Measurements from ENCODE around the gene ALK. TPM values are rescaled to one million over a fixed set of nuclear protein-coding genes. Genes with fewer than 3 reads are reported as not detected.
A peak's percentile ranks its signal among the peaks of the same experiment; 100 is the strongest.

Gene ALK
- total and polyA plus RNA-seq, 2 experiments from 2014 or later, result 0.35 TPM; not detected in 1

DNA sequence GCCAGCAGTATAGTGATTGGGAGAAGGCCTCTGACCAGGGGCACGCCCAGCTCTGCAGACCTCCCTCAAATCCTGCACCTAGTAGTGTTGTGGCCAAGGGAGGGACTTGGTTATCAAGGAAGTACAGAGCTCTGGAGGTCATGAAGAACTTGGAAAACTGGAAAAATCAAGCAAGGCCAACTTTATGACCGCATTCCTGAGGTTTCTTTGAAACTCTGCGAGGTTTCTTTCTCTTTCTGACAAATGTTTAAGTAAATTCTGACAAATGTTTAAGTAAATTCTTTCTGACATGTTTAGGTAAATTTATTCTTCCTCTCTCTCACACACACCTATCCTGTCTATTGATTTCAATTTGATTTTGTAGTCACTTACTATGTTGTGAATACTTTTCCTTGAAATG, 775.2 kb downstream of the ALK start:
- H3K4me1 ChIP-seq (ENCODE audit: insufficient read depth), result no peaks in the 10 kb centered on the region
- Mint-ChIP-seq H3K4me1 (no peaks in the 10 kb centered on the region), H3K36me3 (ENCODE audit: low read depth) (no peaks in the 10 kb centered on the region), H3K9me3 (no peaks in the 10 kb centered on the region), H3K27ac (no peak overlapping the region), H3K27me3 (ENCODE audit: insufficient read depth, low read depth, poor library complexity) (no peaks in the 10 kb centered on the region), H3K4me3 (no peak overlapping the region)
- ATAC-seq (no peak), DNase-seq (ENCODE audit: low spot score) (no peak)
- H3K9me2 ChIP-seq (ENCODE audit: insufficient read depth), result 0 out of 2 replicates have a peak, but pooled peaks cover 4% of the 10 kb centered on the region
- H3K4me3 ChIP-seq, result no peak overlapping the region
- H3K36me3 ChIP-seq (ENCODE audit: insufficient read depth), result no peaks in the 10 kb centered on the region
- peak overlapping the region; percentile 59; the same call in 1 of the 2 replicates for H2AFZ ChIP-seq
- H3K27me3 ChIP-seq (ENCODE audit: insufficient read depth), result no peaks in the 10 kb centered on the region
- no peaks in the 10 kb centered on the region for H3F3A ChIP-seq (replicated peaks; ENCODE audit: low read depth)
- H4K20me1 ChIP-seq (replicated peaks; ENCODE audit: insufficient read depth), result no peaks in the 10 kb centered on the region
- H3K27ac ChIP-seq (ENCODE audit: low read depth), result no peak overlapping the region
- no peaks in the 10 kb centered on the region for H3K79me2 ChIP-seq (replicated peaks; ENCODE audit: insufficient read depth)
- TF ChIP-seq, protein P1, sequence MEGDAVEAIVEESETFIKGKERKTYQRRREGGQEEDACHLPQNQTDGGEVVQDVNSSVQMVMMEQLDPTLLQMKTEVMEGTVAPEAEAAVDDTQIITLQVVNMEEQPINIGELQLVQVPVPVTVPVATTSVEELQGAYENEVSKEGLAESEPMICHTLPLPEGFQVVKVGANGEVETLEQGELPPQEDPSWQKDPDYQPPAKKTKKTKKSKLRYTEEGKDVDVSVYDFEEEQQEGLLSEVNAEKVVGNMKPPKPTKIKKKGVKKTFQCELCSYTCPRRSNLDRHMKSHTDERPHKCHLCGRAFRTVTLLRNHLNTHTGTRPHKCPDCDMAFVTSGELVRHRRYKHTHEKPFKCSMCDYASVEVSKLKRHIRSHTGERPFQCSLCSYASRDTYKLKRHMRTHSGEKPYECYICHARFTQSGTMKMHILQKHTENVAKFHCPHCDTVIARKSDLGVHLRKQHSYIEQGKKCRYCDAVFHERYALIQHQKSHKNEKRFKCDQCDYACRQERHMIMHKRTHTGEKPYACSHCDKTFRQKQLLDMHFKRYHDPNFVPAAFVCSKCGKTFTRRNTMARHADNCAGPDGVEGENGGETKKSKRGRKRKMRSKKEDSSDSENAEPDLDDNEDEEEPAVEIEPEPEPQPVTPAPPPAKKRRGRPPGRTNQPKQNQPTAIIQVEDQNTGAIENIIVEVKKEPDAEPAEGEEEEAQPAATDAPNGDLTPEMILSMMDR (conservative IDR thresholded peaks at IDR 0.05; ENCODE audit: low read depth in 2 of 2), result no peak
- no peak for TF ChIP-seq NANOG (IDR thresholded peaks at IDR 0.05; ENCODE audit: borderline replicate concordance)
- TF ChIP-seq, protein P2, sequence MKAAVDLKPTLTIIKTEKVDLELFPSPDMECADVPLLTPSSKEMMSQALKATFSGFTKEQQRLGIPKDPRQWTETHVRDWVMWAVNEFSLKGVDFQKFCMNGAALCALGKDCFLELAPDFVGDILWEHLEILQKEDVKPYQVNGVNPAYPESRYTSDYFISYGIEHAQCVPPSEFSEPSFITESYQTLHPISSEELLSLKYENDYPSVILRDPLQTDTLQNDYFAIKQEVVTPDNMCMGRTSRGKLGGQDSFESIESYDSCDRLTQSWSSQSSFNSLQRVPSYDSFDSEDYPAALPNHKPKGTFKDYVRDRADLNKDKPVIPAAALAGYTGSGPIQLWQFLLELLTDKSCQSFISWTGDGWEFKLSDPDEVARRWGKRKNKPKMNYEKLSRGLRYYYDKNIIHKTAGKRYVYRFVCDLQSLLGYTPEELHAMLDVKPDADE (IDR thresholded peaks at IDR 0.05), result no peak
- TF ChIP-seq EZH2 (IDR thresholded peaks at IDR 0.05; ENCODE audit: low read depth, unreplicated experiment), result no peak
- TF ChIP-seq JUNB (IDR thresholded peaks at IDR 0.05; ENCODE audit: unreplicated experiment), result no peak
- TF ChIP-seq, protein P3, sequence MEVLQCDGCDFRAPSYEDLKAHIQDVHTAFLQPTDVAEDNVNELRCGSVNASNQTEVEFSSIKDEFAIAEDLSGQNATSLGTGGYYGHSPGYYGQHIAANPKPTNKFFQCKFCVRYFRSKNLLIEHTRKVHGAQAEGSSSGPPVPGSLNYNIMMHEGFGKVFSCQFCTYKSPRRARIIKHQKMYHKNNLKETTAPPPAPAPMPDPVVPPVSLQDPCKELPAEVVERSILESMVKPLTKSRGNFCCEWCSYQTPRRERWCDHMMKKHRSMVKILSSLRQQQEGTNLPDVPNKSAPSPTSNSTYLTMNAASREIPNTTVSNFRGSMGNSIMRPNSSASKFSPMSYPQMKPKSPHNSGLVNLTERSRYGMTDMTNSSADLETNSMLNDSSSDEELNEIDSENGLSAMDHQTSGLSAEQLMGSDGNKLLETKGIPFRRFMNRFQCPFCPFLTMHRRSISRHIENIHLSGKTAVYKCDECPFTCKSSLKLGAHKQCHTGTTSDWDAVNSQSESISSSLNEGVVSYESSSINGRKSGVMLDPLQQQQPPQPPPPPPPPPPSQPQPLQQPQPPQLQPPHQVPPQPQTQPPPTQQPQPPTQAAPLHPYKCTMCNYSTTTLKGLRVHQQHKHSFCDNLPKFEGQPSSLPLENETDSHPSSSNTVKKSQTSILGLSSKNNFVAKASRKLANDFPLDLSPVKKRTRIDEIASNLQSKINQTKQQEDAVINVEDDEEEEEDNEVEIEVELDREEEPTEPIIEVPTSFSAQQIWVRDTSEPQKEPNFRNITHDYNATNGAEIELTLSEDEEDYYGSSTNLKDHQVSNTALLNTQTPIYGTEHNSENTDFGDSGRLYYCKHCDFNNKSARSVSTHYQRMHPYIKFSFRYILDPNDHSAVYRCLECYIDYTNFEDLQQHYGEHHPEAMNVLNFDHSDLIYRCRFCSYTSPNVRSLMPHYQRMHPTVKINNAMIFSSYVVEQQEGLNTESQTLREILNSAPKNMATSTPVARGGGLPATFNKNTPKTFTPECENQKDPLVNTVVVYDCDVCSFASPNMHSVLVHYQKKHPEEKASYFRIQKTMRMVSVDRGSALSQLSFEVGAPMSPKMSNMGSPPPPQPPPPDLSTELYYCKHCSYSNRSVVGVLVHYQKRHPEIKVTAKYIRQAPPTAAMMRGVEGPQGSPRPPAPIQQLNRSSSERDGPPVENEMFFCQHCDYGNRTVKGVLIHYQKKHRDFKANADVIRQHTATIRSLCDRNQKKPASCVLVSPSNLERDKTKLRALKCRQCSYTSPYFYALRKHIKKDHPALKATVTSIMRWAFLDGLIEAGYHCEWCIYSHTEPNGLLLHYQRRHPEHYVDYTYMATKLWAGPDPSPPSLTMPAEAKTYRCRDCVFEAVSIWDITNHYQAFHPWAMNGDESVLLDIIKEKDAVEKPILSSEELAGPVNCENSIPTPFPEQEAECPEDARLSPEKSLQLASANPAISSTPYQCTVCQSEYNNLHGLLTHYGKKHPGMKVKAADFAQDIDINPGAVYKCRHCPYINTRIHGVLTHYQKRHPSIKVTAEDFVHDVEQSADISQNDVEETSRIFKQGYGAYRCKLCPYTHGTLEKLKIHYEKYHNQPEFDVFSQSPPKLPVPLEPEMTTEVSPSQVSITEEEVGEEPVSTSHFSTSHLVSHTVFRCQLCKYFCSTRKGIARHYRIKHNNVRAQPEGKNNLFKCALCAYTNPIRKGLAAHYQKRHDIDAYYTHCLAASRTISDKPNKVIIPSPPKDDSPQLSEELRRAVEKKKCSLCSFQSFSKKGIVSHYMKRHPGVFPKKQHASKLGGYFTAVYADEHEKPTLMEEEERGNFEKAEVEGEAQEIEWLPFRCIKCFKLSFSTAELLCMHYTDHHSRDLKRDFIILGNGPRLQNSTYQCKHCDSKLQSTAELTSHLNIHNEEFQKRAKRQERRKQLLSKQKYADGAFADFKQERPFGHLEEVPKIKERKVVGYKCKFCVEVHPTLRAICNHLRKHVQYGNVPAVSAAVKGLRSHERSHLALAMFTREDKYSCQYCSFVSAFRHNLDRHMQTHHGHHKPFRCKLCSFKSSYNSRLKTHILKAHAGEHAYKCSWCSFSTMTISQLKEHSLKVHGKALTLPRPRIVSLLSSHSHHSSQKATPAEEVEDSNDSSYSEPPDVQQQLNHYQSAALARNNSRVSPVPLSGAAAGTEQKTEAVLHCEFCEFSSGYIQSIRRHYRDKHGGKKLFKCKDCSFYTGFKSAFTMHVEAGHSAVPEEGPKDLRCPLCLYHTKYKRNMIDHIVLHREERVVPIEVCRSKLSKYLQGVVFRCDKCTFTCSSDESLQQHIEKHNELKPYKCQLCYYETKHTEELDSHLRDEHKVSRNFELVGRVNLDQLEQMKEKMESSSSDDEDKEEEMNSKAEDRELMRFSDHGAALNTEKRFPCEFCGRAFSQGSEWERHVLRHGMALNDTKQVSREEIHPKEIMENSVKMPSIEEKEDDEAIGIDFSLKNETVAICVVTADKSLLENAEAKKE (CRISPR knock-in tag; IDR thresholded peaks at IDR 0.05), result no peak
- no peak for TF ChIP-seq ZNF331 (CRISPR knock-in tag; IDR thresholded peaks at IDR 0.05; ENCODE audit: low read depth)
- no peak for TF ChIP-seq CREB1 (CRISPR knock-in tag; IDR thresholded peaks at IDR 0.05; ENCODE audit: low read depth)
- no peak for TF ChIP-seq STAT1 (IDR thresholded peaks at IDR 0.05; ENCODE audit: unreplicated experiment)
- no peak for TF ChIP-seq POLR2AphosphoS5 (IDR thresholded peaks at IDR 0.05; ENCODE audit: low read depth)
- TF ChIP-seq ZNF114 (CRISPR knock-in tag; IDR thresholded peaks at IDR 0.05), result no peak
- no peak for TF ChIP-seq EZH2phosphoT487 (IDR thresholded peaks at IDR 0.05; ENCODE audit: unreplicated experiment)
- TF ChIP-seq, protein P4, sequence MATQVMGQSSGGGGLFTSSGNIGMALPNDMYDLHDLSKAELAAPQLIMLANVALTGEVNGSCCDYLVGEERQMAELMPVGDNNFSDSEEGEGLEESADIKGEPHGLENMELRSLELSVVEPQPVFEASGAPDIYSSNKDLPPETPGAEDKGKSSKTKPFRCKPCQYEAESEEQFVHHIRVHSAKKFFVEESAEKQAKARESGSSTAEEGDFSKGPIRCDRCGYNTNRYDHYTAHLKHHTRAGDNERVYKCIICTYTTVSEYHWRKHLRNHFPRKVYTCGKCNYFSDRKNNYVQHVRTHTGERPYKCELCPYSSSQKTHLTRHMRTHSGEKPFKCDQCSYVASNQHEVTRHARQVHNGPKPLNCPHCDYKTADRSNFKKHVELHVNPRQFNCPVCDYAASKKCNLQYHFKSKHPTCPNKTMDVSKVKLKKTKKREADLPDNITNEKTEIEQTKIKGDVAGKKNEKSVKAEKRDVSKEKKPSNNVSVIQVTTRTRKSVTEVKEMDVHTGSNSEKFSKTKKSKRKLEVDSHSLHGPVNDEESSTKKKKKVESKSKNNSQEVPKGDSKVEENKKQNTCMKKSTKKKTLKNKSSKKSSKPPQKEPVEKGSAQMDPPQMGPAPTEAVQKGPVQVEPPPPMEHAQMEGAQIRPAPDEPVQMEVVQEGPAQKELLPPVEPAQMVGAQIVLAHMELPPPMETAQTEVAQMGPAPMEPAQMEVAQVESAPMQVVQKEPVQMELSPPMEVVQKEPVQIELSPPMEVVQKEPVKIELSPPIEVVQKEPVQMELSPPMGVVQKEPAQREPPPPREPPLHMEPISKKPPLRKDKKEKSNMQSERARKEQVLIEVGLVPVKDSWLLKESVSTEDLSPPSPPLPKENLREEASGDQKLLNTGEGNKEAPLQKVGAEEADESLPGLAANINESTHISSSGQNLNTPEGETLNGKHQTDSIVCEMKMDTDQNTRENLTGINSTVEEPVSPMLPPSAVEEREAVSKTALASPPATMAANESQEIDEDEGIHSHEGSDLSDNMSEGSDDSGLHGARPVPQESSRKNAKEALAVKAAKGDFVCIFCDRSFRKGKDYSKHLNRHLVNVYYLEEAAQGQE (IDR thresholded peaks at IDR 0.05; ENCODE audit: unreplicated experiment), result no peak
- no peak overlapping the region for H3K4me2 ChIP-seq
